Tibial nerve (tissue), 4 donors: ENCODE results near the gene KIF26A. TPM values are rescaled to one million over a fixed set of nuclear protein-coding genes. Genes with fewer than 3 reads are reported as not detected.

Experiments
- DNase-seq, 2 donors: peaks; one replicate each; pipeline ENCODE4 v3.0.0-alpha.2; 2019; ENCODE audit warnings: low spot score in 2 of 2
- H3K27ac ChIP-seq, 4 donors: fragments of 200-600 bp; sonication (generic) in 3 of 4; one replicate each; pipeline ENCODE4 v1.5.1; 2017 to 2019; ENCODE audit warnings: mild to moderate bottlenecking in 1 of 4
- H3K27me3 ChIP-seq, 2 donors: fragments of 200-600 bp; sonication (generic) in 1 of 2; one replicate each; pipeline versions ENCODE4 v1.5.1 to v1.6.0; 2017 to 2019
- H3K36me3 ChIP-seq, 3 donors: fragments of 200-600 bp; sonication (generic); one replicate each; pipeline ENCODE4 v1.5.1; 2018 to 2019
- H3K4me1 ChIP-seq, 4 donors: fragments of 200-600 bp; sonication (generic) in 3 of 4; one replicate each; pipeline ENCODE4 v1.5.1; 2017 to 2019
- H3K4me3 ChIP-seq, 4 donors: fragments of 200-600 bp; sonication (generic) in 3 of 4; one replicate each; pipeline ENCODE4 v1.5.1; 2017 to 2019; ENCODE audit warnings: mild to moderate bottlenecking in 1 of 4, moderate library complexity in 1 of 4
- H3K9me3 ChIP-seq, 4 donors: fragments of 200-600 bp; sonication (generic) in 3 of 4; one replicate each; pipeline ENCODE4 v1.5.1; 2017 to 2019
- EP300 ChIP-seq, 2 donors: sonication (generic); formaldehyde crosslinking; IDR thresholded peaks; one replicate each; pipeline ENCODE4 v1.6.1; 2017; ENCODE audit warnings: antibody characterized with exemption in 2 of 2, mild to moderate bottlenecking in 1 of 2
- POLR2A ChIP-seq, 2 donors: fragments of 450-650 bp; IDR thresholded peaks; one replicate each; pipeline ENCODE4 v1.6.1; 2017; ENCODE audit warnings: antibody characterized with exemption in 2 of 2, mild to moderate bottlenecking in 2 of 2, moderate library complexity in 2 of 2
- WGBS, 2 donors: methylation state at CpG; one replicate each; pipeline ENCODE4 v1.1.5; 2018; 5-methylcytosine and 5-hydroxymethylcytosine counted together
- total RNA-seq, 4 donors: library from RNA; depleted of rRNA; stranded (reverse); fragments of >200 nt; gene quantifications; one replicate each; pipeline ENCODE4 v1.1.0, GENCODE V29; 2016
- TF ChIP-seq, protein P1 (sequence below), 5 experiments: fragments of 200-600 bp in 3 of 5; fragments of 450-650 bp in 2 of 5; sonication (generic) in 3 of 5; IDR thresholded peaks; one replicate each; pipeline ENCODE4 v1.5.1; 2016 to 2019; ENCODE audit warnings: antibody characterized with exemption in 5 of 5, mild to moderate bottlenecking in 3 of 5, moderate library complexity in 2 of 5

Gene KIF26A
- total RNA-seq, 4 donors from 2014 or later: 2.6 to 4.2 (median 3.3) TPM

DNA sequence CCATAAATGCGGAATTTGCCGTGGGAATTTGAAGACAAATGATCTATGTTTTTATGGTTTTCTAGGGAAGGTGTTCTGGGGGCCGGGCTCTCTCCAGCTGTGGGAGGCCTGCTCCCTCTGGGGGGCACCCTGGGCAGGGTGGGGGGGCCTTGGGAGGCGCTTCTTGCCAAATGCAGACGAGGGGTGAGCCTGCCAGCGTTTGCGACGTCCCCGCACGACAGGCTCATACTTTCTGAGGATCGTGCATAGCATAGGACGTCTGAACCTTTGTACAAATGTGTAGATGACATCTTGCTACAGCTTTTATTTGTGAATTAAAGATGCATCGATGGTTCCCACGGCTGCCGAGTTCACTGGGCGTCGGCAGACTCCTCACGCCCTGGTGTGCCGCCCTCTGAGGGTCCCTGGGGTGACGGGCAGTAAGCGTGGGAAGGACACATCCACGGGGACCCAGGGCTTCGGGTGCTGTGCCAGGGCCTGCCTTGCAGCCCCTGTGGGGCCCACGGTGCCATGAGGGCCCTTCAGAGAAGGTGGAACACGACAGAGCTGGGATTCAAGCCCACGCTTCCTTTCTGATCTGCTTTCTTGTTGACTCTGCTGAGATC lies 42.3 kb downstream of the KIF26A start:
- WGBS, 2 donors: 56 to 59% methylated on average over 19 to 26 of the region's 26 CpGs
- H3K27me3 ChIP-seq: peaks cover 0 to 12% of the 10 kb centered on the region in 2 donors
- H3K4me1 ChIP-seq: no peaks in the 10 kb centered on the region
- DNase-seq: no peak
- peaks cover 0 to 37% (median 0%) of the 10 kb centered on the region in 3 donors for H3K36me3 ChIP-seq
- H3K9me3 ChIP-seq: no peaks in the 10 kb centered on the region
- TF ChIP-seq, protein P1, sequence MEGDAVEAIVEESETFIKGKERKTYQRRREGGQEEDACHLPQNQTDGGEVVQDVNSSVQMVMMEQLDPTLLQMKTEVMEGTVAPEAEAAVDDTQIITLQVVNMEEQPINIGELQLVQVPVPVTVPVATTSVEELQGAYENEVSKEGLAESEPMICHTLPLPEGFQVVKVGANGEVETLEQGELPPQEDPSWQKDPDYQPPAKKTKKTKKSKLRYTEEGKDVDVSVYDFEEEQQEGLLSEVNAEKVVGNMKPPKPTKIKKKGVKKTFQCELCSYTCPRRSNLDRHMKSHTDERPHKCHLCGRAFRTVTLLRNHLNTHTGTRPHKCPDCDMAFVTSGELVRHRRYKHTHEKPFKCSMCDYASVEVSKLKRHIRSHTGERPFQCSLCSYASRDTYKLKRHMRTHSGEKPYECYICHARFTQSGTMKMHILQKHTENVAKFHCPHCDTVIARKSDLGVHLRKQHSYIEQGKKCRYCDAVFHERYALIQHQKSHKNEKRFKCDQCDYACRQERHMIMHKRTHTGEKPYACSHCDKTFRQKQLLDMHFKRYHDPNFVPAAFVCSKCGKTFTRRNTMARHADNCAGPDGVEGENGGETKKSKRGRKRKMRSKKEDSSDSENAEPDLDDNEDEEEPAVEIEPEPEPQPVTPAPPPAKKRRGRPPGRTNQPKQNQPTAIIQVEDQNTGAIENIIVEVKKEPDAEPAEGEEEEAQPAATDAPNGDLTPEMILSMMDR (IDR thresholded peaks at IDR 0.05): no peak
- TF ChIP-seq EP300 (IDR thresholded peaks at IDR 0.05): no peak
- no peak for TF ChIP-seq POLR2A (IDR thresholded peaks at IDR 0.05)
- H3K27ac ChIP-seq: no peak overlapping the region
- no peak overlapping the region for H3K4me3 ChIP-seq

DNA sequence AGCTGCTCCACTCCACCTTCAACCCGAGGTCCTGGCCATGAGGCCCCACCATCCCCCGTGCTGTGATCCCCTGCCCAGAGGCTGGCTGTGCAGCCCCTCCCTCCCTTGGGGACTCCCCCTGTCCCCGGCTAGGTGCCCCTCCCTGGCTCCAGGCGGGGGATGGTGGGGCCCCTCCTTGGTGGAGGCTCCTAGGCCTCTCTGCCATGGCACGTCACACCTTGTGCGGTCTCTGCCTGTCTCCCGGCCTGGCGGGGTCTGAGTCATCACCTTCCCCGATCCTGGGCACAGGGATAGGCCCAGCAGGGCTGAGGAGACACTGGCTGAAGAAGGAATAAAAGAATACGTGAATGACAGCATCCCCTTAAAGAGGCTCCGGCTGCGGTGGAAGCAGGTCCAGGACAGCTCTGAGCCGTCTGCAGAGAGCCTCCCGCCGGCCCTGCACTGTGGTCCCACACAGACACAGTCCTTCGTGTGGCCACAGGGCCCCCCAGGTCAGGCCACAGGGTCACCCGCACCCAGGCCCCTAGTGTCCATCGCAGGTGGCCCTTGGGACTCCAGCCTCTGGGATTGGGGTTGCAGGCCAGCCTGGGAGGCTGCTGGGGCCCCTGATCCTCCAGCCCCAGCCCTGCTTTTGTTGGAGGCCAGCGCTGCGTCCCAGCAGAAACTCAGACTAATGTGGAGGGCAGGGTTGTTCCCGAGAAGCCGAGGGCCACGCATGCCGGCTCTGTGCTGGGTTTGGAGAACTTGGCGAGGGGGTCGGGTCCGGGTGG lies 43.6 kb downstream of the KIF26A start:
- no peak overlapping the region for H3K4me3 ChIP-seq
- H3K4me1 ChIP-seq: no peaks in the 10 kb centered on the region
- DNase-seq: no peak
- peaks cover 0 to 24% (median 0%) of the 10 kb centered on the region in 3 donors for H3K36me3 ChIP-seq
- H3K27me3 ChIP-seq: peaks cover 0 to 12% of the 10 kb centered on the region in 2 donors
- TF ChIP-seq EP300 (IDR thresholded peaks at IDR 0.05) (no peak), POLR2A (IDR thresholded peaks at IDR 0.05) (no peak)
- TF ChIP-seq, protein P1 (IDR thresholded peaks at IDR 0.05): no peak
- WGBS, 2 donors: 79 to 86% methylated on average over 27 of the region's 27 CpGs
- no peak overlapping the region for H3K27ac ChIP-seq
- no peaks in the 10 kb centered on the region for H3K9me3 ChIP-seq

DNA sequence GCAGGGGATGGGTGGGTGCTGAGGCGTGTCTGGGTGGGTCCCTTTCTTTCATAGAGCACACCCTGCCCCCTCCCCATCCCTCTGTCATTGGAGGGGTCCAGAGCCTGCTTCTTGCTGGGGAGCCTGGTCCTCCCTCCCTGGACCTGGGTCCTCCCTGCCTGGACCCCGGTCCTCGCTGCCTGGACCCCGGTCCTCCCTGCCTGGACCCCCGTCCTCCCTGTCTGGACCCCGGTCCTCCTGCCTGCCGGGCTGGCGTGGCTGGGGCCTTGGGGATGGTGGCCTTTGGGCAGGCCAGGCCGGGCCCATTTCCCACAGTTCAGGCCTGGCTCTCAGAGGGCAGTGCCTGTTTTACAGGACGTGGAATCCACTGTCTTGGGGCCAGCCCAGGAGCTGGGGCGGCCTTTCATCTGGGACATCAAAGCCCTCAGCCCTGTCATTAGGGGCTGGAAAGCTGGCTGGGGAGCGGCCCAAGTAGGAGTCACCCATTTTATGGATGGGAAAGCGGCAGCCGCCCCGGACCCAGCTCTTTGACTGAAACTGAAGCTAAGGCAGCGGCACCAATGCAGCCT lies 44.6 kb downstream of the KIF26A start:
- 79 to 90% methylated on average over 15 to 16 of the region's 16 CpGs for WGBS, 2 donors
- H3K4me3 ChIP-seq: no peak overlapping the region
- no peak overlapping the region for H3K27ac ChIP-seq
- H3K4me1 ChIP-seq: no peaks in the 10 kb centered on the region
- H3K9me3 ChIP-seq: no peaks in the 10 kb centered on the region
- peaks cover 0 to 19% of the 10 kb centered on the region in 2 donors for H3K27me3 ChIP-seq
- no peak for TF ChIP-seq POLR2A (IDR thresholded peaks at IDR 0.05)
- TF ChIP-seq, protein P1 (IDR thresholded peaks at IDR 0.05): no peak
- no peak for TF ChIP-seq EP300 (IDR thresholded peaks at IDR 0.05)
- no peak for DNase-seq
- H3K36me3 ChIP-seq: peaks cover 0 to 15% (median 0%) of the 10 kb centered on the region in 3 donors

DNA sequence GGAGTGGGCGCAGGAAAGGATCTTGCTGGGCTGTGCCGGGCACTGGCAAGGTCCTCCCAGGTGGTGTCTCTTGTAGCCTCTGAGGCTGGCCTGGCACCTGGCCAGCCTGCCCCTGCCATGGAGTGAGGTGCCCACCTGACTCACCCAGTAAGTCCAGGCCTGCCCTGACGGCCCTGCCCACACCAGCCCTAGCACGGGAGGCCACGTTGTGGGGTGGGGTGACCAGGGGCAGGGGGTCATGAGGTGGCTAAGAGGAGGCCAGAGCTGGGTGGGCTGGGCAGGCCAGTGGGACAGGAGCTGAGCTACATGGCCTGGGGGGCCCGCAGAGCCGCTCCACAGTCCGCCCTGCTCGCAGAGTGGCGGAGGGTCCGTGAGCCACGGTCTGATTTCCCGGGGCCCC lies 45.4 kb downstream of the KIF26A start:
- no peaks in the 10 kb centered on the region for H3K4me1 ChIP-seq
- 60 to 96% methylated on average over 2 to 6 of the region's 13 CpGs for WGBS, 2 donors
- no peaks in the 10 kb centered on the region for H3K9me3 ChIP-seq
- H3K36me3 ChIP-seq: peaks cover 0 to 7% (median 0%) of the 10 kb centered on the region in 3 donors
- TF ChIP-seq, protein P1 (IDR thresholded peaks at IDR 0.05): no peak
- TF ChIP-seq EP300 (IDR thresholded peaks at IDR 0.05) (no peak), POLR2A (IDR thresholded peaks at IDR 0.05) (no peak)
- H3K27me3 ChIP-seq: peaks cover 0 to 26% of the 10 kb centered on the region in 2 donors
- no peak overlapping the region for H3K27ac ChIP-seq
- no peak for DNase-seq
- no peak overlapping the region for H3K4me3 ChIP-seq

DNA sequence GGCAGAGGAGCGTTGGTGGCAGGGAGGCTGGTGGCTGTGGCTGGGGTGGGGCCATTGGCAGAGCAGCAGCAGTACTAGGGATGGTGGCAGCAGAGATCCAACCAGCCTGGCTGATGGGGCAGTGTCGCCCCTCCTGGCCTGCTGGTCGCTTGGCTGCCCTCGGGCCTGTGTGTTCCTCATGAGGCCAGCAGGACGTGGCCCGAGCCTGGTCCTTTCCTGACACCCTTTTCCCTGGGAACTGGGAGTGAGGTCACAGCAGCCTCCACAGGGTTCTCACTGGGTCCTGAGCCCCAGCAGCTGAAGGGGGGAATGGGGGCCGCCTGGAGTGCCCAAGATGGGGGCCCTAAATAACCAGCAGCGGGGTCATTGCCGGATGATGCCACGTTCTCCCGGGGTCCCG lies 46.1 kb downstream of the KIF26A start:
- peaks cover 0 to 26% of the 10 kb centered on the region in 2 donors for H3K27me3 ChIP-seq
- TF ChIP-seq POLR2A (IDR thresholded peaks at IDR 0.05): no peak
- TF ChIP-seq EP300 (IDR thresholded peaks at IDR 0.05): no peak
- TF ChIP-seq, protein P1 (IDR thresholded peaks at IDR 0.05): no peak
- 53 to 65% methylated on average over 11 to 12 of the region's 12 CpGs for WGBS, 2 donors

More for the DNA sequence above, 46.1 kb downstream of the KIF26A start:
- no peak for DNase-seq
- no peaks in the 10 kb centered on the region for H3K9me3 ChIP-seq
- no peaks in the 10 kb centered on the region for H3K4me1 ChIP-seq
- H3K27ac ChIP-seq: no peak overlapping the region
- H3K36me3 ChIP-seq: peaks cover 0 to under 1% (median 0%) of the 10 kb centered on the region in 3 donors
- H3K4me3 ChIP-seq: no peak overlapping the region
